IMR-90 (cell line): ENCODE measurements around the gene CMC2.

Source experiments
- BHLHE40 ChIP-seq: fragments of 150-350 bp; IDR thresholded peaks from 2 replicates; pipeline ENCODE4 v1.6.1; 2016; ENCODE audit warnings: mild to moderate bottlenecking, low read depth, low read length
- CEBPB ChIP-seq: IDR thresholded peaks from 2 replicates; pipeline ENCODE4 v1.6.1; 2012; ENCODE audit warnings: low read depth, low read length, improper control_type of control experiment
- CHD1 ChIP-seq: IDR thresholded peaks from 2 replicates; pipeline ENCODE4 v1.6.1; 2012; ENCODE audit warnings: low read depth, low read length, improper control_type of control experiment
- CTCF ChIP-seq: conservative IDR thresholded peaks from 2 replicates; pipeline ENCODE4 v1.5.1; 2012; ENCODE audit warnings: mild to moderate bottlenecking, low read depth, low read length, improper control_type of control experiment
- FOS ChIP-seq: fragments of 150-350 bp; IDR thresholded peaks from 2 replicates; pipeline ENCODE4 v1.6.1; 2016; ENCODE audit warnings: low read depth, low read length
- MAFK ChIP-seq: IDR thresholded peaks from 2 replicates; pipeline ENCODE4 v1.6.1; 2012; ENCODE audit warnings: low read depth, low read length, improper control_type of control experiment
- MAZ ChIP-seq: IDR thresholded peaks from 2 replicates; pipeline ENCODE4 v1.6.1; 2012; ENCODE audit warnings: low read depth, mild to moderate bottlenecking, low read length, improper control_type of control experiment, moderate library complexity, borderline replicate concordance
- MXI1 ChIP-seq: IDR thresholded peaks from 2 replicates; pipeline ENCODE4 v1.6.1; 2012; ENCODE audit warnings: low read depth, mild to moderate bottlenecking, low read length, moderate library complexity, borderline replicate concordance
- POLR2A ChIP-seq: IDR thresholded peaks from 2 replicates; pipeline ENCODE4 v1.6.1; 2012; ENCODE audit warnings: mild to moderate bottlenecking, low read depth, low read length
- RAD21 ChIP-seq: IDR thresholded peaks from 2 replicates; pipeline ENCODE4 v1.6.1; 2012; ENCODE audit warnings: low read length, improper control_type of control experiment
- RCOR1 ChIP-seq: IDR thresholded peaks from 2 replicates; pipeline ENCODE4 v1.6.1; 2012; ENCODE audit warnings: mild to moderate bottlenecking, low read length, improper control_type of control experiment; ENCODE audit not compliant: insufficient replicate concordance
- SMC3 ChIP-seq: fragments of 150-350 bp; IDR thresholded peaks from 2 replicates; pipeline ENCODE4 v1.6.1; 2016; ENCODE audit warnings: low read depth, mild to moderate bottlenecking, antibody characterized with exemption, low read length, moderate library complexity
- USF2 ChIP-seq: fragments of 150-350 bp; IDR thresholded peaks from 2 replicates; pipeline ENCODE4 v1.6.1; 2017; ENCODE audit warnings: mild to moderate bottlenecking, antibody characterized with exemption, low read length, low read depth
- TF ChIP-seq, protein P1 (sequence below): fragments of 150-350 bp; IDR thresholded peaks from 2 replicates; pipeline ENCODE4 v1.6.1; 2016; ENCODE audit warnings: low read depth, mild to moderate bottlenecking, low read length, moderate library complexity, borderline replicate concordance

GRCh38 chr16:80923356-80923755 lies 83.3 kb downstream of the CMC2 start:
- TF ChIP-seq CTCF (no peak), MAFK (no peak), POLR2A (no peak), CEBPB (no peak), RAD21 (no peak), RCOR1 (no peak), BHLHE40 (no peak), SMC3 (no peak), MXI1 (no peak), MAZ (no peak), CHD1 (no peak), FOS (no peak), USF2 (no peak)
- TF ChIP-seq, protein P1, sequence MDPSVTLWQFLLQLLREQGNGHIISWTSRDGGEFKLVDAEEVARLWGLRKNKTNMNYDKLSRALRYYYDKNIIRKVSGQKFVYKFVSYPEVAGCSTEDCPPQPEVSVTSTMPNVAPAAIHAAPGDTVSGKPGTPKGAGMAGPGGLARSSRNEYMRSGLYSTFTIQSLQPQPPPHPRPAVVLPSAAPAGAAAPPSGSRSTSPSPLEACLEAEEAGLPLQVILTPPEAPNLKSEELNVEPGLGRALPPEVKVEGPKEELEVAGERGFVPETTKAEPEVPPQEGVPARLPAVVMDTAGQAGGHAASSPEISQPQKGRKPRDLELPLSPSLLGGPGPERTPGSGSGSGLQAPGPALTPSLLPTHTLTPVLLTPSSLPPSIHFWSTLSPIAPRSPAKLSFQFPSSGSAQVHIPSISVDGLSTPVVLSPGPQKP: no peak
